ENCODE measurements around the gene PPP6R2. TPM values are rescaled to one million over a fixed set of nuclear protein-coding genes. Genes with fewer than 3 reads are reported as not detected.
A peak's percentile ranks its signal among the peaks of the same experiment; 100 is the strongest.

PPP6R2 gene
- total and polyA plus RNA-seq, 4 donors: 35.2 to 70.0 (median 46.6) TPM

DNA sequence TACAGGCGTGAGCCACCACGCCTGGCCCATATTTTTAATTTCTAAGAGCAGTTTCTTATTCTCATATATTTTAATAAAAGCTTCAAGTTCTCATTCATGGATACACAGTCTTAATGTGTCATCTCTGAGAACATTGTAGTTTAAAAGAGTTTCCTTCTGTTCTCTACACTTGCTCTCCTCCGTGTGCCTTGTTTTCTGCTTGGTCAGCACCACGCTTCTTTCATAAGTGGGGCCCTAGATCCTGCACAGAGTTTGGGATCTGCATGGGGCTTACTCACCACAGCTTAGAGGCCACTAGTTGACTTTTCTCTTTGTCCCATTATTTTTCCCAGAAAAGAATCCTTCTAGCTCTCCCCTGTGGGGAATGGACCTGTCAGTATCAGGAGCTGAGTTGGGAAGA is 58.8 kb downstream of the PPP6R2 start:
- no peak overlapping the region for H3K4me3 ChIP-seq
- TF ChIP-seq, protein P1, sequence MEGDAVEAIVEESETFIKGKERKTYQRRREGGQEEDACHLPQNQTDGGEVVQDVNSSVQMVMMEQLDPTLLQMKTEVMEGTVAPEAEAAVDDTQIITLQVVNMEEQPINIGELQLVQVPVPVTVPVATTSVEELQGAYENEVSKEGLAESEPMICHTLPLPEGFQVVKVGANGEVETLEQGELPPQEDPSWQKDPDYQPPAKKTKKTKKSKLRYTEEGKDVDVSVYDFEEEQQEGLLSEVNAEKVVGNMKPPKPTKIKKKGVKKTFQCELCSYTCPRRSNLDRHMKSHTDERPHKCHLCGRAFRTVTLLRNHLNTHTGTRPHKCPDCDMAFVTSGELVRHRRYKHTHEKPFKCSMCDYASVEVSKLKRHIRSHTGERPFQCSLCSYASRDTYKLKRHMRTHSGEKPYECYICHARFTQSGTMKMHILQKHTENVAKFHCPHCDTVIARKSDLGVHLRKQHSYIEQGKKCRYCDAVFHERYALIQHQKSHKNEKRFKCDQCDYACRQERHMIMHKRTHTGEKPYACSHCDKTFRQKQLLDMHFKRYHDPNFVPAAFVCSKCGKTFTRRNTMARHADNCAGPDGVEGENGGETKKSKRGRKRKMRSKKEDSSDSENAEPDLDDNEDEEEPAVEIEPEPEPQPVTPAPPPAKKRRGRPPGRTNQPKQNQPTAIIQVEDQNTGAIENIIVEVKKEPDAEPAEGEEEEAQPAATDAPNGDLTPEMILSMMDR (IDR thresholded peaks at IDR 0.05; ENCODE audit: control extremely low read depth, extremely low read depth): no peak
- H3K27ac ChIP-seq (ENCODE audit: low read depth in 1 of 2, low read length in 1 of 2): no peak overlapping the region
- 84 to 94% methylated on average over 4 of the region's 4 CpGs for whole genome bisulfite sequencing, 2 donors
- H3K27me3 ChIP-seq (ENCODE audit: control insufficient read depth in 3 of 3, insufficient read depth in 3 of 3, low read length in 2 of 3): no peaks in the 10 kb centered on the region
- H3K36me3 ChIP-seq (ENCODE audit: control insufficient read depth in 4 of 4, insufficient read depth in 4 of 4, low read length in 4 of 4): peaks cover 0 to 15% (median 8%) of the 10 kb centered on the region in 4 donors
- no peak overlapping the region for H3K9ac ChIP-seq (ENCODE audit: insufficient read depth in 1 of 2, low read length in 2 of 2)
- no peak for ATAC-seq (ENCODE audit: insufficient read depth, low FRiP score)
- DNase-seq: no peak
- peaks cover 0 to 2% (median 0%) of the 10 kb centered on the region in 4 donors for H3K9me3 ChIP-seq (ENCODE audit: control insufficient read depth in 4 of 4, insufficient read depth in 3 of 4, low read length in 3 of 4)
- H3K4me1 ChIP-seq (ENCODE audit: control insufficient read depth in 5 of 5, insufficient read depth in 5 of 5, low read length in 5 of 5): peaks cover 0 to 16% (median 5%) of the 10 kb centered on the region in 5 donors

DNA sequence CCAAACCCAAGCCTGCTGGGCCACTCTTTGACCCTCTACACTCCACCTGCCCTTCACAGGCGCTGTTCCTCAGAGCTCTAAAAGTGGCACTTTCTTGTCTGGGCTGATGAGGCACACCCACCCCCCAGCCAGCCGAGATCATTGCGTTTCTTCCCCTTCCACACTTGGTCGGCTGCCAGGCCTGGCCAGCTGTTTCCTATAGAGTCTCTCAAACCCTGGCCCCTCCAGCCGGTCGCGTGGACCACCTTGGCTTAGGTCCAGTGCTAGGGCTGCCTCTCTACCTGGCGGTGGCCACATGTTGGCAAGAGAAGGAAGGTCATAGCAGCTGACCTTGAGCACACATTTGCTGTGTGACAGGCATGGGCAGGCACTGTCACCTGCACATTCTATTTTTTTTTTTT is 60.6 kb downstream of the PPP6R2 start:
- peaks cover 0 to 2% (median 0%) of the 10 kb centered on the region in 4 donors for H3K9me3 ChIP-seq (ENCODE audit: control insufficient read depth in 4 of 4, insufficient read depth in 3 of 4, low read length in 3 of 4)
- H3K4me3 ChIP-seq: no peak overlapping the region
- no peak overlapping the region for H3K27ac ChIP-seq (ENCODE audit: low read depth in 1 of 2, low read length in 1 of 2)
- ATAC-seq (ENCODE audit: insufficient read depth, low FRiP score) (no peak), DNase-seq (peak; percentile 81 to 85 (median 82))
- TF ChIP-seq, protein P1 (IDR thresholded peaks at IDR 0.05; ENCODE audit: control extremely low read depth, extremely low read depth): no peak
- no peaks in the 10 kb centered on the region for H3K27me3 ChIP-seq (ENCODE audit: control insufficient read depth in 3 of 3, insufficient read depth in 3 of 3, low read length in 2 of 3)
- H3K4me1 ChIP-seq (ENCODE audit: control insufficient read depth in 5 of 5, insufficient read depth in 5 of 5, low read length in 5 of 5): peaks cover 0 to 16% (median 5%) of the 10 kb centered on the region in 5 donors
- H3K9ac ChIP-seq (ENCODE audit: insufficient read depth in 1 of 2, low read length in 2 of 2): no peak overlapping the region
- peaks cover 9 to 22% (median 12%) of the 10 kb centered on the region in 4 donors for H3K36me3 ChIP-seq (ENCODE audit: control insufficient read depth in 4 of 4, insufficient read depth in 4 of 4, low read length in 4 of 4)
- WGBS, 2 donors: 6 to 21% methylated on average over 8 of the region's 8 CpGs

DNA sequence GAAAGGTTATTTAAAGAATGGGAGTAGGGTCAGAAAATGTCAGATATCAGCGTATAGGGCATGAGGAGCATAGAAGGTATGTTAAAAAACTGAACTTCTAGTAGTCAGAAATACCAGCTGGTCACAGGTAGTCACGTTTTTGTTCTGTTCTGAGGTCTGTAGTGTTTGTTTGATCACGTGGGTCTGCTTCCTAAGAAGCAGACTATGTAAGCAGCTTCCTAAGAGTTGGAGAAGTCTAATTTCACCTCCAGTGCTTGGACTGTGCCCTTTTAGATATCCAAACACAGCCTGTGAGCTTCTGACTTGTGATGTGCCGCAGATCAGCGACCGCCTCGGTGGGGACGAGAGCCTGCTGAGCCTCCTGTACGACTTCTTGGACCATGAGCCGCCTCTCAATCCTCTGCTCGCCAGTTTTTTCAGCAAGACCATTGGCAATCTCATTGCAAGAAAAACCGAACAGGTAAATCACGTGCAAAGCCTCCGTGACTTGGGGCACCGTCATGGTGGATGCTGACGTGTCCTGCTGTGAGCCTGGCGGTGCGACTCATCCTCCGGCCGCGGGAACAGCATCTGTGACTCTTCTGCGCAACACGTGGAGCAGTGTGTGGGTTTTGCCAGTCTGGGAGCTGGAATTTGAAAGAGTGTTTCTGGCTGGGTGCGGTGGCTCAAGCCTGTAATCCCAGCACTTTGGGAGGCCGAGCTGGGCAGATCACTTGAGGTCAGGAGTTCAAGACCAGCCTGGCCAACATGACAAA is 63.5 kb downstream of the PPP6R2 start:
- peaks cover 9 to 22% (median 10%) of the 10 kb centered on the region in 4 donors for H3K36me3 ChIP-seq (ENCODE audit: control insufficient read depth in 4 of 4, insufficient read depth in 4 of 4, low read length in 4 of 4)
- H3K27me3 ChIP-seq (ENCODE audit: control insufficient read depth in 3 of 3, insufficient read depth in 3 of 3, low read length in 2 of 3): no peaks in the 10 kb centered on the region
- H3K27ac ChIP-seq (ENCODE audit: low read depth in 1 of 2, low read length in 1 of 2): peak overlapping the region in 1 of 2 donors; percentile 27
- 93 to 96% methylated on average over 25 of the region's 25 CpGs for WGBS, 2 donors
- TF ChIP-seq, protein P1 (IDR thresholded peaks at IDR 0.05; ENCODE audit: control extremely low read depth, extremely low read depth): no peak
- H3K4me1 ChIP-seq (ENCODE audit: control insufficient read depth in 5 of 5, insufficient read depth in 5 of 5, low read length in 5 of 5): peaks cover 0 to 9% (median 5%) of the 10 kb centered on the region in 5 donors
- H3K4me3 ChIP-seq: no peak overlapping the region
- H3K9me3 ChIP-seq (ENCODE audit: control insufficient read depth in 4 of 4, insufficient read depth in 3 of 4, low read length in 3 of 4): peaks cover 0 to 2% (median 0%) of the 10 kb centered on the region in 4 donors
- H3K9ac ChIP-seq (ENCODE audit: insufficient read depth in 1 of 2, low read length in 2 of 2): no peak overlapping the region
- DNase-seq: peak in 1 of 3 donors; percentile 12
- no peak for ATAC-seq (ENCODE audit: insufficient read depth, low FRiP score)
